HCEC 1CT (cell line): ENCODE results near the gene MBP.
A peak's percentile ranks its signal among the peaks of the same experiment; 100 is the strongest.

ENCODE experiments used
- DNase-seq: peaks from one replicate; pipeline ENCODE4 v3.0.0-alpha.2; 2017

MBP gene

DNA sequence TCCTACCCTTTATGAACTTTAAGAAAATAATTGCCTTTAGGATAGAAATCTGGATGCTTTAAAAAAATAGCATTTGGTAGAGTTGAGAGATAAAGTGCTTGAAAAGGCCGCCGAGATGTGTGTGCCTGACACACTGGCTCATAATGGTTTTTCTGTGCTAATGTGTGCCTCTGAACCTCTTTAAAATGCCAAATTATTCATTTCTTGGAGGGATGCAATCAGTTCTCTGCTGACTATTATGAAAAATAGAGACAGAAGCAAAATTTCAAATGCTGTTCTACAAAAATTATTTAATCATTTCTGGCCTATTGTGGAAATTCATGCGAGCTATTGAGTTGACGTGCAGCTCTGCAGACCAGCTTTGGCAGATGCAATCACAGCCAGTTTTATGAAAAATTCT lies 18.0 kb upstream of the MBP start:
- no peak for DNase-seq

DNA sequence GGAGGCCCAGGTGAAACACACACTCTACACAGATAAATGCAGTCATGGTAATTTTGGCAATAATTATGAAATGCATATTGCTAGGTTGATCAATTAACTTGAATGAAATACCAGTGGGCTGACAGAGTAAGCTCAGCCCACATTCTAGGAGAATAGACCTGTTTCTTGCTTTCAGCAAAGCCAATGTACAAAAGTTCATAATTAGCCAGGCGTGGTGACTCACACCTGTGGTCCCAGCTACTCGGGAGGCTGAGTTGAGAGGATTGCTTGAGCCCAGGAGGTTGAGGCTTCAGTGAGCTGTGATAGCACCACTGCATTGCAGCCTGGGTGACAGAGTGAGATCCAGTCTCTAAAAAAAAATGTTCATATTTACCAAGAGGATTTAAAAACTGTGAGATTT lies 15.7 kb upstream of the MBP start:
- DNase-seq: no peak

GRCh38 chr18:77147418-77147852 lies 14.9 kb upstream of the MBP start:
- DNase-seq: peak; percentile 33

- DNase-seq: no peak
Measured at GRCh38 chr18:77146249-77147080, 13.9 kb upstream of the MBP start.

DNA sequence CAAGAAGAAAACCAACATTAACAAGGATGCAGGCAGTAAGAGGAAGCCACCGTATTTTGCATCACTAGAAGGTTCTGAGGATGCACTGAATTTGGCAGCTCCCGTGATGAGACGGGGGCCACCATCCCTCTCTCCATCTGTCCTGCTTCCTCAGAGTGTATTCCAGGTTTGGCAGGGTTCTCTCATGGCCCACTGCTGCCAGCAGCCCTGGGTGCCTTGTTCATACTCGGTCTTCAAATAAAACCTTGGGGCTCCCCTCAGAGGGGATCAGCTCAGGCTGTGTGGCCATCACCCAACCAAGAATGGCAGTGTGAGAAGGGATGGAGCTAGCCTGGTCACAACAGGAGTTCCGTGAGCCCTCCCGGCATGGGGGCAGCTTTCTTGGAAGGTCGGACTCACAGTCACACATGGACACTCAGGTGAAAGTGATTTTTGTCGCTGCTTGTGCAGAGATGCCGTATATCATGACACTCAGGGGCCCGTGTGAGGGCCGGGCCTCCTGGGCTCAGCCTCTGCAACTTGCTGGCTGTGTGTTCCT lies 12.8 kb upstream of the MBP start:
- DNase-seq: no peak

- DNase-seq: no peak
Measured at GRCh38 chr18:77144451-77145118, 12.0 kb upstream of the MBP start.

DNA sequence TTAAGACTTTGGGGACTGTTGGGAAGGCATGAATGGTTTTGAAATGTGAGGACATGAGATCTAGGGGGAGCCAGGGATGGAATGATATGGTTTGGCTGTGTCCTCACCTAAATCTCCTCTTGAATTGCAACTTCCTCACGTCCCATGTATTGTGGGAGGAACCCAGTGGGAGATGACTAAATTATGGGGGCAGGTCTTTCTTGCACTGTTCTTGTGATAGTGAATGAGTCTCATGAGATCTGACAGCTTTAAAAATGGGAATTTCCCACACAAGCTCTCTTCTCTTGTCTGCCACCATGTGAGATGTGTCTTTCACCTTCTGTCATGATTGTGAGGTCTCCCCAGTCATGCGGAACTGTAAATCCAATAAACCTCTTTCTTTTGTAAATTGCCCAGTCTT lies 11.5 kb upstream of the MBP start:
- DNase-seq: no peak

DNA sequence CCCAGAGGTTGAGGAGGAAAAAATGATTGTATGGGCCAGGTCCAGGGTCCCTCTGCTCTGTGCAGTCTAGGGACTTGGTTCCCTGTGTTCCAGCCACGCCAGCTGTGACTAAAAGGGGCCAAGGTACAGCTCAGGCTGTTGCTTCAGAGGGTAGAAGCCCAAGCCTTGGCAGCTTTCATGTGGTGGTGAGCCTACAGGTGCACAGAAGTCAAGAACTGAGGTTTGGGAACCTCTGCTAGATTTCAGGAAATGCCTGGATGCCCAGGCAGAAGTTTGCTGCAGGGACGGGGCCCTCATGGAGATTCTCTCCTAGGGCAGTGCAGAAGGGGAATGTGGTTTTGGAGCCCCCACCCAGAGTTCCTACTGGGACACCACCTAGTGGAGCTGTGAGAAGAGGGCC lies 10.6 kb upstream of the MBP start:
- DNase-seq: no peak

DNA sequence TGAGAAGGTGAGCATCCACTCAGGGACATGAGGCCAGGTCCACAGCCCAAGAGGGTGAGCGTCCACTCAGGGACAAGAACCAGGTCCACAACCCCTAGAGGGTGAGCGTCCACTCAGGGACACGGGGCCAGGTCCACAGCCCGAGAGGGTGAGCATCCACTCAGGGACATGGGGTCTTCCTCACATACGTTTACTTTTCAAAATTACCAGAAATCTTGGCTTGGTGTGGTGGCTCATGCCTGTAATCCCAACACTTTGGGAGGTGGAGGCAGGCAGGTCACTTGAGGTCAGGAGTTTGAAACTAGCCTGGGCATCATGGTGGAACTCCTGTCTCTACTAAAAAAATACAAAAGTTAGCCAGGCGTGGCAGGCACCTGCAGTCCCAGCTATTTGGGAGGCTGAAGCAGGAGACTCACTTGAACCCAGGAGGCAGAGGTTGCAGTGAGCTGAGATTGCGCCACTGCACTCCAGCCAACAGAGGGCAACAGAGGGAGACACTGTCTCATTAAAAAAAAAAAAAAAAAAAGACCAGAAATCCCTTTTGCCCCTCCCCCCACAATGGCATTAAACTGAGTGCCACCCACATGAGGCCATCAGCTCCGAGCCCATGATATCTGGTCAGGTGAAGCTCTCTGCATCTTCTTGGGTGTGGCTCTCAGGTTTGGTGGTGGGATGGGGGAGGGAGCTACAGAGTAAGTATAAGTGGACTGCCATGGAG lies 9.0 kb upstream of the MBP start:
- no peak for DNase-seq

DNA sequence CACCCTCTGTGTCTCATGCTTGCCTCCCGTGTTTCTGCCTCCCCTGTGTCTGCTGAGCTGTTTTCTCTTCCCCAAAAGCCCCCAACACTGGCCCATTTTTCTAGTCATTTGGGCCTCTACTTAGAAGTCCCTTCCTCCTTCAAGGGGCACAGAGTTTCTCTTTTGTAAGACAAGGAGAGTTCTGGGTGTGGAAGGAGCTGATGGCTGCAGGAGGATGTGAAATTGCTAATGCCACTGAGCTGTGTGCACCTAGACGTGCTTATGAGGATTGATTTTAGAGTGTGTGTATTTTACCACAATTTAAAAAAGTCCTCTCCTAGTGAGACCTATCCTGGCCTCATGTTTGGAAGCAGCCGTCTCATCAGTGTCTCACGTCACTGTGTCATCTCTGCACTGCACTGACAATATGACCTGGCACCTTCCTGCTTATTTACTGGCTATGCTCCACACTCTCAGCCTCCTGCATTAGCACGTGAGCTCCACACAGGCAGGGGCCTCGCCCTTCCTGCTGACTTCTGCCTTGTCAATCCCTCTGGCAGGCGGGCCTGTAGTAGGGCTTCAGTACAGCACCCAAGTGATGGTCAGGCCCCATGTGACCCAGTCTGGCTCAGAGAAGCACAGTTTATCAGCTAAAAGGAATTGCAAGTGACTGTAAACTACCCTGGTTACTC lies 8.0 kb upstream of the MBP start:
- no peak for DNase-seq

- DNase-seq: no peak
Measured at GRCh38 chr18:77140030-77140429, 7.4 kb upstream of the MBP start.

DNA sequence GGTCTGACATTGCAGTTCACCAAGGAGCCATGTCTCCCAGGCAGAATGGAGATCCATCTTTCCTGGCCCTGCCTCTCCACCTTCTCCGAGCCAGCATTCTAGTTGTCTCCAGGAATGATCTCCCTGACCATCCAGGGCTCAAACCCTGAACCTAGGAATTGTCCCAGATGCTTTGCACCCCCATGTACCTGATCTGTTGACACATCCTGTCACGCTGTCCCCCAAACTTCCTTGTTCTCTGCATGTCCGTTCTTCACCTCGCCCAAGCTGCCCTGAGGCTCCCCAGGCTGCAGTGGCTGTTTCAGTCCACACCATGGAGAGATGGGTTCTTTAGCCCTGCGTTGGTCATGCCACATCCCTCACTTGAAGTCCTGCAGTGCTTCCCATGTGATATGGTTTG lies 7.0 kb upstream of the MBP start:
- DNase-seq: no peak

DNA sequence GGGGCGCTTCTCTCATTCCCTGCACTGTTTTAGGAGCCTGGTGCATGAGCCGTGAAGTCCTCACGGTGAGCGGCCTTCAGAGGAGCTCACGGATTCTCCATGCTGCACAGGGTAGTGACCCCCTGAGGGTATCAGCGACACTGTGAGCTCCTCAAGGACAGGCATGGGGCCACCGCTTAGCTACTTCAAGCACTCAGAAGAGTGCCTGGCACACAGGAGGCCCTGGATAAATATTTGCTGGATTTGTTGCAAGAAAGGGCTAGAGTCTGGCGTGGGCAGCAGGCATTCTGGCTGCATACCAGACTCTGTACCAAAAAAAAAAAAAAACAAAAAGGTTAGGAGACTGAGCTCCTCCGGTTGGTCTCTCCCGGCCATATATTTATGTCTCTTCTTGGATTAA lies 5.7 kb upstream of the MBP start:
- DNase-seq: no peak

GRCh38 chr18:77137851-77138250 lies 5.3 kb upstream of the MBP start:
- DNase-seq: no peak

DNA sequence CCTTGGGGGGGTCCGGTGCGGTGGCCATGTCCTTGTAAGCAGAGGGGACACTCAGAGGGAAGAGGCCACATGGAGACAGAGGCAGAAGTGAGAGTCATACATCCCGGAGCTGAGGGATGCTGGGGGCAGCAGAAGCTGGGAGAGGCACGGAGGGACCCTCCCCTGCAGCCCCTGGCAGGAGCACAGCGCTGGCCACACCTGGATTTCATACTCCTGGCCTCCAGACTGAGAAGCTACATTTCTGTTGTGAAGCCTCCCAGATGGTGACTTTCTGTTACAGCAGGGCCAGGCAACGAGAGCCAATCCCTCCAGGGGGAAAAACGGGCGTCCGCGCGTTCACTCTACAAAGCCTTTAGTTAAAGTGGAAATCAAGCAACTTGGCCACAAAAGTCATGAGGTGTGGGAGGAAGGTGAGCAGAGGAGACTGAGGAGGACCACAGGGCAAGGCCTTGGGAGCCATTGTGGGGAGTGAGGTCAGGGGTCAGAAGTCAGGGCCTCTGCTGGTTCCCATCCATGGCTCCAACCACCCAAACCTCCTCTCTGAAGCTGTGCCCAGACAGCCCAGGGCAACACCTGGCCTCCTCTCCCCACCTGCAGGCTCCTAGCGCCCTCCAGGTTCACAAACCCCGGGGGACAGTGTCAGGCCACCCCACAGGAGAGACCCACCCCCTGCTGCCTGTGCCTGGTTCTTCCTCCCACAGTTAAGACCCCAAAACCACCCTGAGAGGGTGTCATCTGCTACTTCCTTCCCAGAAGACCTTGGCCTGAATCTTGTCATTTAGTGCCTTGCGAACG lies 4.5 kb upstream of the MBP start:
- DNase-seq: no peak

DNA sequence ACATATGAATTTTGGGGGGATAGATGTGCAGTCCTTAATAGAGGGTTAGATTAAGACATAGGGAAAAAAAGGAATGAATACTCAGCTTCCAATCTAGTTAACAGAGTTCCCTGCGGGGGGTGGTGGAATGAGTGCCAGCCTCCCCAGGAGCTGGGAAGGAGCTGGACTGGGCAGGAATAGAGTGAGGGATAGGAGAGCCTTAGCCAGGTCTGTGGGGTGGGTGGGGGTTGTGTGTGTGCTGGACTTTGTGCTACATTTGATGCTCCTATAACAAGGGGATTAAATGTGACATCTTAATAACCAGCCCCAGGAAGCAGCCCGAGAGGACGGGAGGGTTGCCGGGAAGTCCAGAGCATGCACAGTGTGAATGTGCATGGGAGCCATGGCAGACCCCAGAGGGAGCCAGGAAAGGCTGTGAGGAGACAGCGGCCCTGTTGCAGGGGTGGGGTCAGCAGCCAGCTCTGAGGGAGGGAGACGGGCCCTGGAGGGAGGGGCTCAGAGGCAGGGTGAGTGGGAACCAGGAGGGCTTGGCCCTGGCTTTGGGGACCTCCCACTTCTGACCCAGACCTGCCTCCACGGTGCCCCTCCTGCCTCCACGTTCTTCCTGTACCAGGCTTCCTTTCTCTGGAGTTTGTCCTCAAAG lies 3.6 kb upstream of the MBP start:
- no peak for DNase-seq

DNA sequence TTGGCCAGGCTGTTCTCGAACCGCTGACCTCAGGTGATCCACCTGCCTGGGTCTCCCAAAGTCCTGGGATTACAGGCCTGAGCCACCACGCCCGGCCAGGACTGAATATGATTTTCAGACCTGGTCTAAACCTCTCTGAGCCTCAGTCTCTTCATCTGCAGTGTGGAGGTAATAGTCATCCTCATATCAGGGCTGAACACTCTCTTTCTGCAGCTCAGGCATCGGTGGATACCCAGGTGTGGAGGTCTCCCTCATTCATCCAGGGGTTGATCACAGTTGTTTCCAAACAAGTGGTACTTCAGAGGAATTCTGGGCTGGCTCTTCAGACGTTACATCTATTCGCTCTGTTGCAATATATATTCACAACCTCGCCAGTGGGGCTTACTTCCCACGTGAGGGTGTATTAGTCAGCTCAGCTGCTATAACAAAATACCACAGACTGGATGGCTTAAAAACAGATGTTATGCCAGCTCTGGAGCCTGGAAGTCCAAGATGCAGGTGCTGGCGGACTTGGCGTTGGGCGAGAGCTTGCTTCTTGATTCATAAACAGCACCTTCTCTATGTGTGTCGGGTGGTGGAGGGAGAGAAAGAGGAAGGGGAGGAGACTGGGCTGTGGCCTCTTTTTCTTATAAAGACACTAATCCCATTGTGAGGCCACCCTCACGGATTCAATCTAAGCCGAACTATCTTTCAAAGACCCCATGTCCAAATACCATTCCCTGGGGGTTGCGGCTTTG lies 2.9 kb upstream of the MBP start:
- no peak for DNase-seq

GRCh38 chr18:77134611-77135010 lies 2.0 kb upstream of the MBP start:
- DNase-seq: no peak

DNA sequence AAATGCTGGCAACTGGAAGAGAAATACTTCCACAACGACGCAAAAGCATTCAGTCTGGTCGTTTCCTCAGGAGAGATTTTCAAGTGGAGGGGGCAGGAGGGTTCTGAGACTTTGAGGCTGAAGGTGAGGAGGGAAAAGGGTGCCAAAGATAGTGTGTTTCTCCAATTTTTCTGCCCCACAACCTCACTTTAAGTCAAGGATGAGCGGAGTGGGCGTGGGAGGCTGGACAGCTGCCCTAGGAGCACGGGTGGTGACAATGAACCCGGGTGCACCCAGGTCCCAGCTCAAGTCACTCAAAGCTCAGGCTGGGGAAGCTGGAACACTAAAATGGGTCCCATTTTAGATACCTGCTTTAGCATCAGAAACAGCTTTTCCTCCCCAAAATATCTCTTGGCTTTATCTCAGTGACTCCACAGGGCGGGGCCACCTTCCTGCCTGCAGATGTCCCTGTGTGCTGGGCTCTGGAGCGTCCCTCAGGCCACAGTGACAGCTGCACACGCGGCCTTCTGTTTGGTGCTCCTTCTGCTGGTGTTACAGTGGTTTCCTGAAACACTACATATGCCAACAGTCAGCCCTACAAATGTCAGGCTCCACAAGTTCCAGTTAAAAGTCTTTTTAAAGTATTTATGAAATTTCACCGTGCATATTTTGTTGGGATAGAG lies 1.4 kb upstream of the MBP start:
- DNase-seq: no peak

GRCh38 chr18:77133051-77133834 lies 660 bp upstream of the MBP start:
- DNase-seq: no peak
